Adipocyte (in vitro differentiated cells): Measurements from ENCODE around the gene CCN5.

Experiments
- DNase-seq: peaks from one replicate; pipeline ENCODE4 v3.0.0-alpha.2; 2015; ENCODE audit warnings: low read depth
- H3K27me3 ChIP-seq: replicated peaks from 2 replicates; pipeline ENCODE4 v1.7.0; 2013; ENCODE audit warnings: mild to moderate bottlenecking, low read length, moderate library complexity; ENCODE audit not compliant: control insufficient read depth, insufficient read depth
- H3K36me3 ChIP-seq: 2 replicates; pipeline ENCODE4 v1.7.0; 2013; ENCODE audit warnings: low read length, mild to moderate bottlenecking, moderate library complexity; ENCODE audit not compliant: control insufficient read depth, insufficient read depth, severe bottlenecking
- H3K4me1 ChIP-seq: 2 replicates; pipeline ENCODE4 v1.7.0; 2013; ENCODE audit warnings: mild to moderate bottlenecking, low read length, moderate library complexity; ENCODE audit not compliant: control insufficient read depth, insufficient read depth
- H3K4me3 ChIP-seq: 2 replicates; pipeline ENCODE4 v1.7.0; 2013; ENCODE audit warnings: mild to moderate bottlenecking, low read length, moderate library complexity
- H3K9ac ChIP-seq: 2 replicates; pipeline ENCODE4 v1.7.0; 2013; ENCODE audit warnings: mild to moderate bottlenecking, low read length, moderate library complexity
- H3K9me3 ChIP-seq: 2 replicates; pipeline ENCODE4 v1.7.0; 2013; ENCODE audit warnings: mild to moderate bottlenecking, low read length, moderate library complexity; ENCODE audit not compliant: control insufficient read depth

Gene CCN5

DNA sequence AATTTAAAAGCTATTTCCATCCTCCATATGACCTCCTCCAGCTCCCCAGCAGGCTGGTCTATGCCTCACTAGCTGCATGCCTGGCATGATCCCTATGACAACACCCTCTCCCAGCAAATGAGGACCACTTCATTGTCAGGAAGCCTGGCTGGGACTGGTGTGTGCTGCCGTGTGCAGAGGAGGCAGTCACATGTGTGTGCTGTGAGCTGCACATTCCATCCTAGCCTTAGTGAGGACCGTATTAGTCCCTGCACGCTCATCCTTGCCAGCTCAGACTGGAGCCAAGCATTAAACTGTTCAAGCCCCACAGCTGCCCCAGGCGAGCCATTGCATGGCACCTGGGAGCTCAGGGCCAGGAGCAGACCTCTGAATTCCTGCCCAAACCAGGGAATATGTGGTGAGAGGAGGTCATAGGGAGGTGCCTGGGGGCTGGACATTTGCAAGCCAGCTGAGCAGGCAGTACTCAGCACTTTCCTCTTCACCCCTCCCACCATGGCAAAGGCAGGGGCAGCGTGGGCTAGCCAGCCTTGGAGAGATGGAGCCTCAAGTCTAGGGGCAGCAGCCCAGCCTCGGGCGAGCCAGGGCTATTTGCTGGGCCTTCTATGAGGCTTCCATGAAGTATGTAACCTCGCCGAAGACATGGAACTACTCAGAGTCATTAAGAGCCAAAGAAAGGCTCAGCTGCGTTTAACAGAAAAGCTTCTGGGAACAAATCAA lies 8.7 kb upstream of the CCN5 start:
- no peaks in the 10 kb centered on the region for H3K27me3 ChIP-seq
- peak; percentile 81 for DNase-seq
- peak overlapping the region; percentile 62 for H3K9ac ChIP-seq
- no peaks in the 10 kb centered on the region for H3K9me3 ChIP-seq
- H3K36me3 ChIP-seq, result no peaks in the 10 kb centered on the region
- H3K4me1 ChIP-seq, result peaks cover 48% of the 10 kb centered on the region
- no peak overlapping the region for H3K4me3 ChIP-seq

DNA sequence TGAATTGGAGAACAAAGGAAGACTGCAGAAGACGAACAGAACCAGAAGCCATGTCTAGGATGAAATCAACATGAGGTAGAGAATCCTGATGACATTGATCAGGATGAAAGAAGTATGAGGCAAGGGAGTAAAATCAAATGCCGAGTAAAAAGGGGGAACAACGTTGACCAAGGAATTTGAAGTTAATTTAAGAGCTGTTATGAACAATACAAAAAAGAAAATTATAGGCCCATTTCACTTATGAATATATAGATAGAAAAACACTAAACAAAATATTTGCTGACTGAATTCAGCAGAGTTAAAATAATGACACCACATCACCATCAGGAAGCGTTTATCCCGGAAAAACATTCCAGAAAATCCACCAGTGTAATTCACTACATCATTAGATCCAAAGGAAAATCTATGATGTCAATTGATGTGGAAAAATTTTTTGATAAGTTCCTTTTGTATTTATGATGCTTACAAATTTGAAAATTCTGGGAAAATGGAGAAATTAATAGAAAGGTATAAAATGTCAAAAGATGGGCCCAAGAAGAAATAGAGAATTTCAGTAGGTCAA lies 8.1 kb upstream of the CCN5 start:
- H3K36me3 ChIP-seq, result no peaks in the 10 kb centered on the region
- DNase-seq, result no peak

DNA sequence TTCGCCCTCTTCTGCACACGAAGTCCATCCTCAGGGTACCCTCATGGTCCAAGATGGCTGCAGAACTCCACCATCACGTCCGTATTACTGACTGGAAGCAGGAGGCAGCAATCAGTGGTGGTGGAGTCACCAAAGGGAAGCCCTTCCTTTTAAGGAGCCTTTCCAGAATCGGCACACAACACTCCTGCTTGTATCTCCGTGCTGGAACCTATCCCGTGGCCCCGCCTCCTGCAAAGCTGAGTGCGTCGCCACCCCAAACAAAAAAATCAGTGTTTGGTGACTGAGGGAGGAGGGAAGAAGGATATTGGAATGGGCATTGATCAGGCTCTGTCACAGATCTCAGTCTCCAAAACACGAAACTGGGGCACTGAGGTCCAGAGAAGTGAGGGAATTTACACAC lies 5.8 kb upstream of the CCN5 start:
- Histone ChIP-seq H3K9me3 (no peaks in the 10 kb centered on the region), H3K4me3 (no peak overlapping the region), H3K36me3 (no peaks in the 10 kb centered on the region), H3K9ac (no peak overlapping the region), H3K27me3 (no peaks in the 10 kb centered on the region), H3K4me1 (peaks cover 26% of the 10 kb centered on the region)
- DNase-seq, result no peak

More for the DNA sequence above, 8.1 kb upstream of the CCN5 start:
- H3K4me3 ChIP-seq, result no peak overlapping the region
- peak overlapping the region; percentile 62 for H3K9ac ChIP-seq
- H3K27me3 ChIP-seq, result no peaks in the 10 kb centered on the region
- no peaks in the 10 kb centered on the region for H3K9me3 ChIP-seq
- H3K4me1 ChIP-seq, result peaks cover 42% of the 10 kb centered on the region

DNA sequence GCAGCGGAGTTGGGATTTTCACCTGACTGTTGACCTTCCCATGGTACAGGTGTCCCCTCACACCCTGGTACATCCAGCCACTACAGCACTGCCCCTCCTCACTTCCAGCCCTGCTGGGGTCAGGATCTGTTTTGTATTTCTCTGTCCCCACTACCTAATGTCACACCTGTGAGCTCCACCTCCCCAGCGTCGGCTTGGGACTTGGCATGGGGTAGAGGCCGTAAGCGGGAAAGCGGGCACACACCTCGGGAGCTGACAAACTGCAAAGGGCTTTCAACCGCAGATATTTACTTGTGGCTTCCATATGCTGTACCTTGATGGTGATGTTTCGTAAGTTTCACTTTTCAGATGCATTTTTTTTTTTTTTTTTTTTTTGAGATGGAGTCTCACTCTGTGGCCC lies 5.4 kb upstream of the CCN5 start:
- H3K36me3 ChIP-seq, result no peaks in the 10 kb centered on the region
- H3K9ac ChIP-seq, result no peak overlapping the region
- H3K4me1 ChIP-seq, result peaks cover 27% of the 10 kb centered on the region
- no peaks in the 10 kb centered on the region for H3K9me3 ChIP-seq
- H3K4me3 ChIP-seq, result no peak overlapping the region
- no peaks in the 10 kb centered on the region for H3K27me3 ChIP-seq
- DNase-seq, result no peak

DNA sequence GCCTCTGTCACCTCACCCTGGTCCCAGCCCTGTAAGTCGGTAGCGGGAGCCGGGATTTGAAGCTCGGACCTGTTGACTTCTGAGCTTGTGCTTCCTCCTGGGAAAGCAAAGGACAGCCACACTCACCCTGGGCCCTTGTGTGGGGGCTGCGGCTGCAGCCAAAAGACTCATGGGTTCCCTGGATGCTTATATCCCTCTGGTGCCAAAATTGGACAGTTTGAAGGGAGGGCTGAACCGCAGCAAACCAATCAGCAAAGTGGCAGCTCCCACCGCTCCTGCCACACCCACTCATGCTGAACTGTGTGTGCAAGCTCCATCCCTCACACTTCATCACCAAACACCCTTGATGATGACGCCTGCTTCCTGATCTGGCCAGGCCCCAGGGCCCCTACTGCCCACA lies 3.9 kb upstream of the CCN5 start:
- Histone ChIP-seq H3K4me1 (peaks cover 33% of the 10 kb centered on the region), H3K27me3 (no peaks in the 10 kb centered on the region), H3K9me3 (no peaks in the 10 kb centered on the region), H3K4me3 (no peak overlapping the region), H3K36me3 (no peaks in the 10 kb centered on the region), H3K9ac (no peak overlapping the region)
- no peak for DNase-seq

DNA sequence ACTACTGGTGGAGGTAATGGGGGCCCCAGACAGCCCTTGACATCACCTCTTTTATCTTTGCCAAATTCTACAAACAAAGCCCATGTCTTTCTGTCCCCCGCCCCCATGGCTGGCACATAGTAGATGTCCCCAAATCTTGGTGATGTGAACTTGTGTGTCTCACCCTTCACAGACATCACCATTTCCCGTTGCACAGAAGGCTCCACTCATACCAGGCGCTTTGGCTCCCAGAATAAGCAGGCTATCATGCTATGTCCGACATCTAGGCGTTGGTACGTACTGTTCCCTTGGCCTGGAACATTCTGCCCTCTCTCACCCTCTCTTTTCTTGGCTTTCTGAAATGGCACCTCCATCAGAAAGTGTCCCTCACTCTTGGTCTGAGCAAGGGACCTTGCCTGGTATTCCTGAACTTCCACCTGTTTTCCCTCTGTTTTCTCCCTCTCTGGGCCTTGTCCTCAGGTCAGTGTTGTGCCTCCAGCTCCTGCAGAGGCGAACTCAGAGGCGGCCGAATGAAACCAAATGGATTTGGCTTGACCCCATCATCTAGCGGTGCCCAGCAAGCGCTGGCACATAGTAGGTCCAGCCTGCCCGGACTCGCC lies 968 bp upstream of the CCN5 start:
- H3K9me3 ChIP-seq, result no peaks in the 10 kb centered on the region
- H3K36me3 ChIP-seq, result no peaks in the 10 kb centered on the region
- DNase-seq, result no peak
- H3K4me1 ChIP-seq, result peaks cover 49% of the 10 kb centered on the region
- no peak overlapping the region for H3K4me3 ChIP-seq
- no peak overlapping the region for H3K9ac ChIP-seq
- no peaks in the 10 kb centered on the region for H3K27me3 ChIP-seq

DNA sequence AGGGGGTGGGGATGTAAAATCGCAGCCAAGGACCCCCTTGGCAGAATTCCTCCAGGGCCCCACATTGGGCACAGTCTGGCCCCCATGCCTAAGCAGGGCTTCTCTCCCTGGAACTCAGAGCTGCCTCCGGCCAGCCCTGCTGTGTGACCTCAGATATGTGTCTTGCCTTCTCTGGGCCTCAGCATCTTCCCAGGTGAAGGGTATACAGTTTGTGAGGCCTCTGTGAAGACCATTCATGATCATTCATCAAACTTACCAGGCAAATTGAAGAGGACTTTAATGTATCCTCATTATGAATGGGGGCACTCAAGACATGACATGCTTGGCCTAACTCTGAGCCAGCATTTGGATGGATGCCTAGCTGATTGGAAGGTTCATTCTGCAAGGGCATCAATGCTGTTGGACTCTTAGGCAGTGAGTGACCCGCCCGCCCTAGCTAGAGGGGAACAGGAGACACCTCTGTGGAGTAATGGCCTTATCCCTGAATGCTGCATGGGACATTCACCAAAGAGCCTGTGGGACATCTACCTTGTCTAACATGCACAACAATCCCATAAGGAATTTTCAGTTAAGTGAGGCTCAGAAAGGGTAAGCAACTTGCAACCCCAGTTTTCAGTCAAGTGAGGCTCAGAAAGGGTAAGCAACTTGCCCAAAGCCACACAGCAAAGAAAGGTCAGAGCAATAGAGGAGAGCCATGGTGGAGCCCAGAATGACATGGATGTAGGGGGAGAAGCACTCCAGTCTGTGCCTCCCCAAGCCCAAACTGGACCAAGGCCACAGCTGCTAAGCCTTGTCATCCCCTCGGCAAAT lies 535 bp downstream of the CCN5 start:
- peaks cover 61% of the 10 kb centered on the region for H3K4me1 ChIP-seq
- peak overlapping the region; percentile 78 for H3K9ac ChIP-seq
- DNase-seq, result no peak
- no peaks in the 10 kb centered on the region for H3K27me3 ChIP-seq
- no peaks in the 10 kb centered on the region for H3K36me3 ChIP-seq
- H3K9me3 ChIP-seq, result no peaks in the 10 kb centered on the region
- H3K4me3 ChIP-seq, result peak overlapping the region; percentile 76

DNA sequence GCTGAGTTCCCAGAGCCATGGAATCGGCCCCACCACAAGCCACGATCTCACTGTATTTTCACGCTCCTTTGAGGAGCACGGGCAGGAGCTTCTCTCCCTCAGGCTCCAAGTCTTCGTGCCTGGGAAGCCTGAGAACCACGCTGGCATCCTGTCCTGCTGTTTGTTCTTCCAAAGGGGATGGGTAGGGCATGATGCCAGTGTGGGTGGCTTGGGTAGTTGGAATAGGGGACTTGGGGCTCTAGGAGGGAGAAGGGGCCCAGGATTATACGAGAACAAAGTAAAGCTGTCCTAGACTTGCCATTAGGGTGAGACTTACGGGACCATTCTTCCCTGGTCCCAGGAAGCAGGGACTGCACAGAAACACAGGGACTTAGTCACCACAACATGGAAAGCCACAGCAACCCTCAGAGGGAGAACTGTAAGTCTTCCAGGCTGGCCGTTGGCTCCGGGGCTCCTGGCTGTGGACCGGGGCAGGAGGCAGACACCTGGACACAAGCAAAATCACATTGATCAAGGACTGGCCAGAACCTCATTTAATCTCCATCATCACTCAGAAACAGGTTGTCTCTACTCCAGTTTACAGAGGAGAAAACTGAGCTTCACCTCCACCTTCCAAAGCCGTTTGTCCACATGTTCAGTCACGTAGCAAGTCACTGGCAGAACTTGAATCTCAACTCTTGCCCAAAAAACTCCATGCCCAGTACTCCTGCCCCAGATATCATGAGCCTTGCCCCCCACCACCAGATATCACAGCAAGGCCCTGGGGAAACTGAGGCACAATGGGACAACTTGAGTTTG lies 1.3 kb downstream of the CCN5 start:
- Histone ChIP-seq H3K9ac (peak overlapping the region; percentile 78), H3K27me3 (no peaks in the 10 kb centered on the region), H3K9me3 (no peaks in the 10 kb centered on the region), H3K4me1 (peaks cover 65% of the 10 kb centered on the region), H3K4me3 (peak overlapping the region; percentile 76), H3K36me3 (no peaks in the 10 kb centered on the region)
- DNase-seq, result peak; percentile 33

DNA sequence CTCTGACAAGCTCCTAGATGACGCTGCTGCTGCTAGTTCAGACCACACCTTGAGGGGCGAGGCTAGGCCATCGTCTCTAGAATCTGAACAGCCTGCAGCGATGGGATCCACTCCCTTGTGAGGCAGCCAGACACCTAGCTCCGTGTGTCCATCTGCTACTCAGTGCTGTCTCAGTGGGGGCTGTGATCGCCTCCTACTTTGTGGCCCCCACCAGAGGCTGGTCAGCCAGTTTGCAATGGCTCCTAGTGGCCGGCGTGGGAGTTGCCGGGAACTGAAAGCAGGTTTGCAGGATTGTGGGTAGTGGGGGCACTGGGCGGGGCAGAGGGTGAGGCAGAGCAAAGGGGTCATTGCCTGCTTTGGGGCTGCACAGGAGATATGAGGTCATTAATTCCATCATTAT lies 2.8 kb downstream of the CCN5 start:
- Histone ChIP-seq H3K9me3 (no peaks in the 10 kb centered on the region), H3K27me3 (no peaks in the 10 kb centered on the region), H3K4me3 (peak overlapping the region; percentile 65), H3K36me3 (peaks cover 5% of the 10 kb centered on the region), H3K9ac (peak overlapping the region; percentile 75), H3K4me1 (peaks cover 71% of the 10 kb centered on the region)
- no peak for DNase-seq

DNA sequence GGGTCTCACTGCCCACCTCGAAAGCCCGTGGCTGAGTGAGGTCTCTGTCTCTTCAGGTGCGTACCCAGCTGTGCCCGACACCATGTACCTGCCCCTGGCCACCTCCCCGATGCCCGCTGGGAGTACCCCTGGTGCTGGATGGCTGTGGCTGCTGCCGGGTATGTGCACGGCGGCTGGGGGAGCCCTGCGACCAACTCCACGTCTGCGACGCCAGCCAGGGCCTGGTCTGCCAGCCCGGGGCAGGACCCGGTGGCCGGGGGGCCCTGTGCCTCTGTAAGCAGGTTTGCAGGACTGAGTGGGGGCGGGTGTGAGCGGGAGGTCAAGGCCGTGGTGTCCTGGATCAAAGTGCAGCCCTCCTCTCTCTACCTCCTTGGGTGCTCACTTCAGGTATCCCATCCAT lies 4.7 kb downstream of the CCN5 start:
- Histone ChIP-seq H3K27me3 (no peaks in the 10 kb centered on the region), H3K36me3 (peaks cover 11% of the 10 kb centered on the region), H3K9ac (peak overlapping the region; percentile 76), H3K4me3 (no peak overlapping the region), H3K9me3 (no peaks in the 10 kb centered on the region), H3K4me1 (peaks cover 63% of the 10 kb centered on the region)
- DNase-seq, result no peak
